Ectodermal cell (in vitro differentiated cells): ENCODE measurements around the gene PPFIBP1.
"Not testable (repeated sequence)": the region's sequence is repeated elsewhere in the genome, so short reads cannot be mapped to it uniquely, and the experiment has no call there.

ENCODE experiments used
- H3K27ac ChIP-seq: 2 replicates; pipeline ENCODE4 v1.7.0; 2013; ENCODE audit warnings: mild to moderate bottlenecking, low read depth, low read length; ENCODE audit not compliant: insufficient read depth, poor library complexity, severe bottlenecking
- H3K27me3 ChIP-seq: 2 replicates; pipeline ENCODE4 v1.7.0; 2013; ENCODE audit warnings: mild to moderate bottlenecking, low read length; ENCODE audit not compliant: insufficient read depth, control insufficient read depth, poor library complexity, severe bottlenecking
- H3K36me3 ChIP-seq: one replicate; pipeline ENCODE4 v1.7.0; 2013; ENCODE audit warnings: low read length; ENCODE audit not compliant: control insufficient read depth, insufficient read depth
- H3K4me1 ChIP-seq: one replicate; pipeline ENCODE4 v1.7.0; 2013; ENCODE audit warnings: low read length; ENCODE audit not compliant: control insufficient read depth, insufficient read depth
- H3K4me3 ChIP-seq: 2 replicates; pipeline ENCODE4 v1.7.0; 2013; ENCODE audit warnings: low read depth, low read length, control low read depth; ENCODE audit not compliant: insufficient read depth
- H3K9me3 ChIP-seq: 2 replicates; pipeline ENCODE4 v1.7.0; 2013; ENCODE audit warnings: mild to moderate bottlenecking, low read length, moderate library complexity; ENCODE audit not compliant: control insufficient read depth
- WGBS, 2 experiments: methylation state at CpG; one replicate each; pipeline ENCODE4 v1.1.7; 2013; ENCODE audit warnings: missing lambda C conversion rate in 2 of 2; 5-methylcytosine and 5-hydroxymethylcytosine counted together

Gene PPFIBP1

DNA sequence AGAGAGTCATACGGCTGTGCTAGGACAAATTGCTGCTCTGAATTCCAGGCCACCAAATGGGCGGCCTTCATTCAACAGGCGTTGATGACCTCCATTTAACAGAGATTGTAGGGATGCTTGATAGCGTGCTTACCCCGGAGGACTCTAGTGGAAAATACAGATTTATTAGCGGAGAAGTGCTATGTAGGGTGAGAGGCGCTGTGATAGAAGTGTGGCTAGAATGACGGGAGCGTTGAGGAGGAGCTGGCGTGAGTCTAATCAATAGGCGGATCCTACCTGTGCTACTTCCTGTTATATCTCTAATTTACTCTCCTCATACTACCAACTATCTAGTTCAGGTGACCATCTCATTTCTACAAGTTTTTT is 187.3 kb downstream of the PPFIBP1 start:
- Histone ChIP-seq H3K4me1 (peaks cover 3% of the 10 kb centered on the region), H3K36me3 (peaks cover 7% of the 10 kb centered on the region), H3K9me3 (no peaks in the 10 kb centered on the region), H3K27ac (no peak overlapping the region), H3K4me3 (peak overlapping the region; percentile 79), H3K27me3 (no peaks in the 10 kb centered on the region)
- 3 to 4% methylated on average over 11 of the region's 11 CpGs for WGBS, 2 experiments

- 86 to 90% methylated on average over 2 of the region's 2 CpGs for WGBS, 2 experiments
- no peaks in the 10 kb centered on the region for H3K27me3 ChIP-seq
- H3K4me3 ChIP-seq = no peak overlapping the region
- H3K36me3 ChIP-seq = peaks cover 10% of the 10 kb centered on the region
- no peaks in the 10 kb centered on the region for H3K9me3 ChIP-seq
- peaks cover 3% of the 10 kb centered on the region for H3K4me1 ChIP-seq
- no peak overlapping the region for H3K27ac ChIP-seq
Observed at GRCh38 chr12:27711967-27712366, 188.0 kb downstream of the PPFIBP1 start.

- WGBS, 2 experiments = 89 to 100% methylated on average over 1 of the region's 1 CpG
- Histone ChIP-seq H3K27me3 (no peaks in the 10 kb centered on the region), H3K4me1 (no peaks in the 10 kb centered on the region), H3K36me3 (peaks cover 4% of the 10 kb centered on the region), H3K27ac (no peak overlapping the region), H3K9me3 (no peaks in the 10 kb centered on the region), H3K4me3 (no peak overlapping the region)
Observed at GRCh38 chr12:27723212-27723611, 199.2 kb downstream of the PPFIBP1 start.

DNA sequence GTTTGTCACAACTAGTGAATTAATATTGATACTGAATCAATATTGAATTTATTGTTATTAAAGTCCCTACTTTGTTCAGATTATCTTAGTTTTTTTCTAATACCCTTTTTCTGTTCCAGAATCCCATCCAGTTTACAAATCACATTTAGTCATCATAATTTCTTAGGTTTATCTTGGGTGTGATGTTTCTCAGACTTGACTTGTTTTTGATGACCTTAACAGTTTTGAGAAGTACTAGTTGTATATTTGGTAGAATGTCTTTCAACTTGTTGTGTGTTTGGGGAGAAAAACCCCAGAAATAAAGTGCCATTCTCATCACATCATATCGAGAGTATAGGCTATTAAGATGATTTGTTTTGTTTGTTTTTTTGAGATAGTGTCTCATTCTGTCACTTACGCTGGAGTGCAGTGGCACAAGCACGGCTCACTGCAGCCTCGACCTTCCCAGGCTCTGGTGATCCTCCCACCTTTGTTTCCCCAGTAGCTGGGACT is 206.1 kb downstream of the PPFIBP1 start:
- Histone ChIP-seq H3K4me3 (no peak overlapping the region), H3K27ac (no peak overlapping the region), H3K4me1 (no peaks in the 10 kb centered on the region), H3K36me3 (no peaks in the 10 kb centered on the region), H3K27me3 (no peaks in the 10 kb centered on the region), H3K9me3 (no peaks in the 10 kb centered on the region)
- WGBS, 2 experiments = 93 to 95% methylated on average over 4 of the region's 4 CpGs

DNA sequence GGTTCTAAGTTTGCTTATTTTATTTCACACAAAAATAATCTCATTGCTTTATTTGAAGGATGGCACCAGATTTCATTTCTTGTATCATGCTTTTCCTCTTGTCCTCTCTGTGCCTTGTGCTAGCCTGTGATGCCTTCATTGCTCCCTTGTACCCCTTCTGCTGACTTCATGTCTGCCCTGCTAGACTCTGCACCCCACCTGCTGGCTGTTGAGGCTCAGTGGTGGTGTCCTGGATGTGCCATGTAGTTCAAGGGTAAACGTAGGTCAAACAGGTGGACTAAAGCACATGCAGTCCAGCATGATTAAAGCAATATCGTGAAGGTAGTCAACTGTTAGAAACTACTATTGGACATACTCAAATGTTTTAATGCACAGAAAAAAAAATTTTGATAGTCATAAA is 208.3 kb downstream of the PPFIBP1 start:
- Histone ChIP-seq H3K27ac (no peak overlapping the region), H3K4me1 (no peaks in the 10 kb centered on the region), H3K9me3 (no peaks in the 10 kb centered on the region), H3K36me3 (no peaks in the 10 kb centered on the region), H3K27me3 (no peaks in the 10 kb centered on the region), H3K4me3 (no peak overlapping the region)
- WGBS, 2 experiments = 79 to 97% methylated on average over 2 of the region's 2 CpGs

- Histone ChIP-seq H3K36me3 (no peaks in the 10 kb centered on the region), H3K27ac (no peak overlapping the region), H3K4me3 (no peak overlapping the region), H3K9me3 (no peaks in the 10 kb centered on the region), H3K4me1 (no peaks in the 10 kb centered on the region), H3K27me3 (no peaks in the 10 kb centered on the region)
- WGBS, 2 experiments = 62 to 78% methylated on average over 2 to 3 of the region's 3 CpGs
Observed at GRCh38 chr12:27733052-27733656, 209.1 kb downstream of the PPFIBP1 start.

GRCh38 chr12:27733791-27734190 is 209.8 kb downstream of the PPFIBP1 start:
- no peaks in the 10 kb centered on the region for H3K9me3 ChIP-seq
- WGBS, 2 experiments = 100% methylated on average over 1 of the region's 1 CpG; no CpG with 5 or more reads in 1 of the 2 experiments
- no peak overlapping the region for H3K27ac ChIP-seq
- H3K4me3 ChIP-seq = no peak overlapping the region
- H3K4me1 ChIP-seq = no peaks in the 10 kb centered on the region
- no peaks in the 10 kb centered on the region for H3K36me3 ChIP-seq
- H3K27me3 ChIP-seq = no peaks in the 10 kb centered on the region

DNA sequence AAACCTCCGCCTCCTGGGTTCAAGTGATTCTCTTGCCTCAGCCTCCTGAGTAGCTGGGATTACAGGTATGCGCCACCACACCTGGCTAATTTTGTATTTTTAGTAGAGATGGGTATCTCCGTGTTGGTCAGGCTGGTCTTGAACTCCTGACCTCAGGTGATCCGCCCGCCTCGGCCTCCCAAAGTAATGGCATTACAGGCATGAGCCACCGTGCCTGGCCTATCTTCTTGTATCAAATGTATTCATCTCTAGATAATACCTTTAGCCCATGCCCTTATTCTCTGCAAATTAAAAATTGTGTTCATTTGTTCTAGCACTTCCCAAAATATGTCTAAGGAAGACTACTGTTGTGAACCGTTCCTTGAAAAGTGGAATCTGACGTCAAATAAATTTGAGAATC is 210.3 kb downstream of the PPFIBP1 start:
- not testable (repeated sequence) for H3K9me3 ChIP-seq, H3K27ac ChIP-seq, H3K4me3 ChIP-seq, H3K27me3 ChIP-seq, H3K36me3 ChIP-seq, H3K4me1 ChIP-seq
- 91 to 95% methylated on average over 9 of the region's 9 CpGs for WGBS, 2 experiments

DNA sequence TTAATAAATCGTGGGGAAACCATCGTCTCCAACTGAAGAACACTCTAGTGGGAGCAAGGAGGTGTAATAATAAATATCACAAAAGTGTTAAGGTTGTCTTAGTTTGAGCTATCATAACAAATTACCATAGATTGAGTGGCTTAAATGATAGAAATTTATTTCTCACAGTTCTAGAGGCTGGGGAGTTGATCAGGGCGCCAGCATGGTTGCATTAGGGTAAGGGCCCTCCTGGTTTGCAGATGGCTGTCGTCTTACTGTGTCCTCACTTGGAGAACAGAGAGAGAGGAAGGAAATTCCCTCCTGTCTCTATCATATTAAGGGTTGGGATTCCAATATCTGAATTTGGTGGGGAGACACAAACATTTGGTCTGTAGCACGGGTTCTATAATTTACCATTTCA is 219.6 kb downstream of the PPFIBP1 start:
- WGBS, 2 experiments = 97 to 98% methylated on average over 4 to 5 of the region's 5 CpGs
- Histone ChIP-seq H3K27me3 (no peaks in the 10 kb centered on the region), H3K36me3 (peaks cover 6% of the 10 kb centered on the region)

More for the DNA sequence above, 219.6 kb downstream of the PPFIBP1 start:
- Histone ChIP-seq H3K4me1 (no peaks in the 10 kb centered on the region), H3K27ac (no peak overlapping the region), H3K4me3 (no peak overlapping the region), H3K9me3 (no peaks in the 10 kb centered on the region)
